NCI-H2227 (cell line): ENCODE data around the gene RNF223.
"Not testable (repeated sequence)": the region's sequence is repeated elsewhere in the genome, so short reads cannot be mapped to it uniquely, and the experiment has no call there.

Source experiments
- DNase-seq: peaks from one replicate; lab custom pipeline; 2025; ENCODE audit not compliant: unreplicated experiment; lab: John Stamatoyannopoulos, UW

Gene RNF223

GRCh38 chr1:1088029-1088800 is 14.1 kb upstream of the RNF223 start:
- no peak for DNase-seq

GRCh38 chr1:1087351-1088028 is 13.4 kb upstream of the RNF223 start:
- no peak for DNase-seq

DNA sequence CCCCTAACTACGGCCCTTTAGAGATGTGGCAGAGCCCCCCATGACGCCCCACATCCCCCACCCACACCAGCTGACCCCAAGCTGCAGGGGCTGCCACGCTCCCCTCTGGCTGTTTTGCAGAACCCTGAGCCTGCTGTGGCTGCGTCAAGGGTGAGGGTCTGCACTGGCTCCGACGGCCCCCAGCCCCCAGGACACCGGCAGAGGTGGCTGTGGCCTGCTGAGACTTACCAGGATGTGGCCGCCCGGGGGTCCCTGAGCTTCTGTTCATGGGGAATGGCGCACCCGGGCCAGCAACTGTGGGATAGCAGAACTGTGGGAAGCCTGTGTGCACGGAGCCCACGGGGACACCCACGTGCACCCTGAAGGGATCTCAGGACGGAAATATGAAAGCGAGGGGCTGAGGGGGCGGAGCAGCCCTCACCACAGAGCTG is 12.8 kb upstream of the RNF223 start:
- DNase-seq, result no peak

DNA sequence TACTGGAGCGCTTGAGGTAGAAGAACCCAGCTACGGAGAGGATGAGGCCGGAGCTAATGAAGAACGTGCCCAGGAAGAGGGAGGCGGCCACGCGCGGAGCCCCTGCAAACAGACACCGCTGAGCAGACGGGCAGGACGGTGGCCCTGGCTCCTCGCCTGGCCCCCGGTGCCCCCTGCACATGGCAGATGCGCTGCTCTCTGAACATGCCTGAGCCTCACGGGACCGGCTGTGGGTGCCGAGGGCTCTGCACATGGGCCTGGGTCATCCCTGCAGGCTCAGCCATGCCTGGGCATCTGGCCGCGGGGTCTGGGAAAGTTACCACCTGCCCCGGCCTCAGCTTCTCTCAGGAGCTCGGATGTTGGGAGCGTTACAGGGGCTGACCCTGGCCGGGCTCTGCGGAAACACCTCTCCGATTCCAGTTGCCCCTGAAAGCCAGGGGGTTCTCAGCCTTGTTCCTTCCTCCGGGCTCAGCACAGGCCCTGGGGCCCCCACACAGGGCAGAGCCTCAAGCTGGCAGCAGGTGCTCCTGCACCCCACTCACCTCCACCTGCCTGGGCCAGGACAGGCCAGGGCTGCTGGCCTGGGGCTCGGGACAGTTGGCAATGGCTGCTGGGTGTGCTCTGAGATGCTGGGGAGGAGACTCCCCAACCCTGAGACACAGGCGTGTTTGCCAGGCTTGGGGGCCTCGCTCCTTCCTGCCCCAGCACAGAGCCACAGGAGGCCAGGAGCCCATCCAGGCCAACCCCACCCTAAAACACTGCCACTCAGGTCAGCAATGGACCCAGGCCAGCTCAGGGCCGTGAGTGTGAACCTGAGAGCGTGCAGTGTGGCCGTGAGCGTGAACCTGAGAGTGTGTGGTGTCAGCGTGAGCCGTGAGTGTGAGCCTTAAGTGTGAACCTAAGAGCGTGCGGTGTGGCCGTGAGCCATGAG is 12.1 kb upstream of the RNF223 start:
- DNase-seq, result no peak

DNA sequence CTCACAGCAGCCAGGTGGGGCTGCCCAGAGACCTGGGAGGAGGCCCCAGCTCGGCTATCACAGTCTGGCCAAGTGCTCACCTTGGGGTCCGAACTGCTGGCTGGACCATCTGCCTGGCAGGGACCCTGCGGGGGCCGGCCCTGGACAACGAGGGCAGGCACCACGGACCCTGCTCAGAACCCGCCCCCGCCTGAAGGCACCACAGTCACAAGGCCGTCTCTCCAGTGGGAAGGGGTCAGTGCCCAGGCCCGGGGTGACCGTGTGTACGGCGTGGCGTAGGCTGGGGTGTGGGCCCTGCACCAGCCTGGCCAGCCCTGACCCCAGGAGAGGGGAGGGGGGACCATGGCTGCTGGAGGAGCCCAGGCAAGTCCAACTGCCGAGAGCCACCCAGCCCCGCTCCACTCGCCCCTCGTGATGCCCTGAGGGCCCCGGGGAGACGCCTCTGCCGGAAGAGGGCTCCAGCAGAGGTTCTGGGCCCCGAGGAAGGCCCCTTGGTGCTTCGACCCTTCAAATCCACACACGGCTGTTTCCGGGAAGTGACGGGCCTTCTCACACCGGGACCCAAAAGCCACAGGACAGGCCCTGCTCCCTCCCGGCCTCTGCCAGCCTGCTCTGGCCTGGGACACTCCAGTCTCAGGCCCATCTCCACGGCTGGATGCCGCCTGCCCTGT is 11.2 kb upstream of the RNF223 start:
- no peak for DNase-seq

DNA sequence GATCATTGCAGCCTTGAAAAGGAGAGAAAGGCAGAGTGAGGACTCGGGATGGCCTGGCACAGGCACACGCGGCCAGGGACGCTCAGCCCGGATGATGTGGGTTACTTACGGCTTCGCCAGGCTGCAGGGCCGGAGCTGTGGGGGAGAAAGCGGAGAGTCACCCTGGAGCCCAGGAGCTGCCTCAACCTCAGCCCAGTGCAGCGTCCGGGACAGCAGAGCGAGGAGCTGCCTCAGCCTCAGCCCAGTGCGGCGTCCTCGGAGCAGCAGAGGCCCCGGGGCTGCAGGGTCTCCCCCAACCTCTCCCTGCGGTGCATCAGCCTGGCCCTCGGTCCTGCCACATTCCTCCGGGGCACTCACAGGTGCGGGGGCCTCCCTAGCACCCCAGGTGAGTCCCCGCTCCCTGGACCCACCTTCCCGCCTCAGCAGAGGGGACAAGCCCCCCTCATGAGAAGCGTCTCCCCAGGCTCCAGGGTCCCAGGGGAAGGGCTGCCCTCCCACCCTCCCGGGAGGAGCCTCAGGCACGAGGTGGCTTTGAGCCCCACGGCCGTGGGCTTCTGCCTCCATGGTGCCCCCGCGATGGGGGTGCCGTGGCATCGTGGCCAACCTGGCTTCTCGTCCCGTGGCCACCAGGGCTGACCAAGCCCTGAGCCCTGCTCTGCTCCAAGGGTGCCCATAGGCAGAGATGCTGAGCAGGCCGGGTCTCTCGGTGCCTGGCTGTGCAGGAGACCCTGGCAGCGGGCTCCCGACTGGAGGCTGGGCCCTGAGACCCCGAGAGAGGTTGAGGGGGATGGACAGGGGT is 10.5 kb upstream of the RNF223 start:
- no peak for DNase-seq

- no peak for DNase-seq
Observed at GRCh38 chr1:1083416-1084371, 9.6 kb upstream of the RNF223 start.

DNA sequence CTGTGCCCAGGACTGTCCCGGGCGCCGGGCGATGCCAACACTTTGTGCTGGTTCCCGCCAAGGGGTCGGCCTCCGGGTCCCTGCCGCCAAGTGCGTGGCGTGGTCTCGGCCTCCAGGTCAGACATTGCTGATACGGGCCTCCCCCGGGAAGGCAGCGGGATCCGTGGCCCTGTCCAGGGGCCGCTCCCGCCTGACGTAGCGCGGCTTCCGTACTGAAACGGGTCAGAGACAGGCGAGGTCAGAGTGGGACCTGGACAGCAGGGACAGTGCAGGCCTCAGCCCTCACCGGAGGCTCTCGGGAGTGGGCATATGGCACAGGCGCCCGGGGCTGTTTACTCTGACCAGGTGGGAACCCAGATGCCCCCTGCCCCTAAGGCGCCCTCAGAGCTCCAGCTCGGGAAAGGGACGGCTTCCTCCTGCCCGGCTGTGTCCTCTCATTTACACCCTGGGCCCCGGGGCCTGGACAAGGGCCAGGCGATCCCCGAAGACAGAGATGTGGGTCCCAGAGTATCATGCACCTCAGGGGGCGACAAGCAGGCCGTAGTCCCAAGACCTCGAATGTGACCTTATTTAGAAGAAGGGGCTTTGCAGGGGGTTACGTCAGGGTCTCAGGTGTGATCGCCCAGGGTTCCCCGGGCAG is 8.8 kb upstream of the RNF223 start:
- DNase-seq, result no peak

GRCh38 chr1:1082239-1082775 is 8.2 kb upstream of the RNF223 start:
- DNase-seq, result no peak

- no peak for DNase-seq
Observed at GRCh38 chr1:1081311-1082238, 7.5 kb upstream of the RNF223 start.

- peak; percentile 35 for DNase-seq
Observed at GRCh38 chr1:1080951-1081310, 6.8 kb upstream of the RNF223 start.

DNA sequence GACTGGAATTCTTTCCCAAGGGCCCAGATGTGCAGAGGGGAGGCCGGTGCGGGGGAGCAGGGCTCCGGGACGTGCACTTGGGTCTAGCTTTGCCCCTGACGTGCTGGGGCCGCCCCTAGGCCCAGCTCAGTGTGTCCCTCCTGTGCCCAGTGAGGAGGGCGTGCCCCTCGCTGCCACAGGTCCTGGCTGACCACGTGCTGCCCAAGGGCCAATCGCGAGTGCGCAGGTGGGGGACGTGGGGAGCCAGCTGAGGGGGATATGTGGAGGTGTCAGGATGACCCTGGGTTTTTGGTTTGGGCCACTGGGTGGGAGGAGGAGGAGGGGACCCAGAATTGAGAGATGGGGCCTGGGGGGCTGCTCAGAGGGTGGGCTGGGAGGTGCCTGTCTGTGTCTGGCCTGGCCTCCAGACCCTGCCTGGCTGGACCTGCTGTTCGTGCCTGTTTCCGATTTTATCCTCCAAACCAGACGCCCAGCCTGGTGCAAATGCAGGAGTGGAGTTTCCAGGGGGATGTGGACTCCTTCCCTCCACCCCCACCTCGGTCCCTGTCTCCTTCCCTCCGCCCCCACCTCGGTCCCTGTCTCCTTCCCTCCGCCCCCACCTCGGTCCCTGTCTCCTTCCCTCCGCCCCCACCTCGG is 6.1 kb upstream of the RNF223 start:
- DNase-seq, result peak; percentile 83

- peak; percentile 86 for DNase-seq
Observed at GRCh38 chr1:1079408-1080121, 5.5 kb upstream of the RNF223 start.

DNA sequence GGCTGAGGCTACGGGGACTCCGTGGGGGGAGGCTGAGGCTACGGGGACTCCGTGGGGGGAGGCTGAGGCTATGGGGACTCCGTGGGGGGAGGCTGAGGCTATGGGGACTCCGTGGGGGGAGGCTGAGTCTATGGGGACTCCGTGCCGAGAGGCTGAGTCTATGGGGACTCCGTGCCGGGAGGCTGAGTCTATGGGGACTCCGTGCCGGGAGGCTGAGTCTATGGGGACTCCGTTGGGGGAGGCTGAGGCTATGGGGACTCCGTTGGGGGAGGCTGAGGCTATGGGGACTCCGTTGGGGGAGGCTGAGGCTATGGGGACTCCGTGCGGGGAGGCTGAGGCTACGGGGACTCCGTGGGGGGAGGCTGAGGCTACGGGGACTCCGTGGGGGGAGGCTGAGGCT is 3.3 kb upstream of the RNF223 start:
- not testable (repeated sequence) for DNase-seq

DNA sequence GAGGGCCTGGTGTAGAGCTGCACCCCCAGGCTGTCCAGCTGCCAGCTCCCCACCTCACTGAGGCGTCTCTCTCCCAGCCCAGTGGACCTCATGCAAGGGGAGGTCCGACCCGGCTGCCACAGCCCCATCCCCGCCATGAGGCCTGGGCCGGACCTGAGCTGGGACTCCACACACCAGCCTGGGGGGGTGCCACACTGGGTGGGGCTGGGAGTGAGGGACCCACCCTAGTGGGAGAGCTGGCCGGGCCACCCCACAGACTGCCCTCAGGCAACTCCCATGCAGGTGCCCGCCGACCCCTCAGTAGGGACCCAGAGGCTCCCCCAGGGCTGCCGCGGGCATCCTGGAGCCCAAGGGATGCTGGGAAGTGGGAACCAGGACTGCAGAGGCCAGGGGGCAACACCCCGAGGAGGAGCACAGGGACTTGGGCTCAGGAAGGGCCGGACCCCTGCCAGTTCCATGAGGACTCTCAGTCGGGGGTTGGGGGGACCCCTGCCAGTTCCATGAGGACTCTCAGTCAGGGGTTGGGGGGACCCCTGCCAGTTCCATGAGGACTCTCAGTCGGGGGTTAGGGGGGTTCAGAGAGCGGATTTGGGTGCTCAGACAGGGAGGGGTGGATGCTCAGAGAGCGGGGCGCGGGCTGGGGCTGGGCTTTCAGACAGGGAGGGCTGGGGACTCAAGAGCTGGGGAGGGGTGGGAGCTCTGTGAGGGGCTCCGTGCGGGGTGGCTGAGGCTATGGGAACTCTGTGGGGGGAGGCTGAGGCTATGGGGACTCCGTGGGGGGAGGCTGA is 1.2 kb upstream of the RNF223 start:
- no peak for DNase-seq
